GM21528 (cell line): Measurements from ENCODE around the gene CHURC1.
"Not testable (repeated sequence)": the region's sequence is repeated elsewhere in the genome, so short reads cannot be mapped to it uniquely, and the experiment has no call there.

Experiments
- ATAC-seq: cut with Tn5 transposase; IDR thresholded peaks from one replicate; pipeline ENCODE4 v1.9.1; 2021; ENCODE audit warnings: mild to moderate bottlenecking, moderate library complexity; ENCODE audit not compliant: unreplicated experiment, low FRiP score

CHURC1 gene

DNA sequence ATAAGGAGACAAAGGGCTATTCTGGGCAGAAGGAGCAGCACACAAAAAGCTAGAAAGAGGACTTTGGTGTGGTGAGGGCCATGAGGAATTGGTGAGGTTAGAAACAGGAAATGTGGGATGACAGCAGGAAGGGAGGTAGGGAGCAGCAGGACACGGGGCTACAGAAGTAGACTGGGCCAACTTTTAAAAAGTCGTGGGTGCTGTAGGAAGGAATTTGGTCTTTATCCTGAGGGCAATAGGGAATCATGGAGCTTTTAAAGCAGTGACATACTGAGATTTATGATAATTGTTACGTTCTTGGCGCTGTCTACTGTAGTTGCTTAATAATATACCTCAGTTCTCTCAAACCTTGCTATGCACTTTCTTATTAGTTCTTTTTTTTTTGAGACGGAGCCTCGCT is 8.2 kb upstream of the CHURC1 start:
- no peak for ATAC-seq

DNA sequence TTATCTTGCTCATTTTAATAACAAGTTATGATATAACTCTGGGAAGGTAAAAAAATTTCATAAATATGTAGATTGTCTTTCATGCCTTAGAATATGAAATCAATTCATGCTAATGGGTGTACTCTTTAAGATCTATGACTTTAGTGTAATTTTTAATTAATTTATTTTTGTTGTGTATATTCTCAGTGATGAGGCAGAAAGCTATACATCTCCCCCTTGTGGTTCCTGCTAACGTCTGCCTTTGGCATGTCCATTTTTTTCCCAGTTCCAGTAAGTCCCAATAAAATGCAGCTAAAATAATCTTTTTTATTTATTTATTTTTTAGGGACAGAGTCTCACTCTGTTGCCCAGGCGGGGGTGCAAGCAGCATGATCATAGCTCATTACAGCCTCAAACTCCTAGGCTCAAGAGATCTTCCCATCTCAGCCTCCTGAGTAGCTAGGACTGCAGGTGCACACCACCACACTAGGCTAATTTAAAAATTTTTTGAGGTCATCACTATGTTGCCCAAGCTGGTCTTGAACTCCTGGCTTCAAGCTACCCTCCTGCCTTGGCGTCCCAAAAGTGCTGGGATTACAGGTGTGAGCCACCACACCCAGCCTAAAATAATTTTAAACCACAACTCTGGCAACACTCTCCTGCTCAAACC is 3.3 kb upstream of the CHURC1 start:
- no peak for ATAC-seq

DNA sequence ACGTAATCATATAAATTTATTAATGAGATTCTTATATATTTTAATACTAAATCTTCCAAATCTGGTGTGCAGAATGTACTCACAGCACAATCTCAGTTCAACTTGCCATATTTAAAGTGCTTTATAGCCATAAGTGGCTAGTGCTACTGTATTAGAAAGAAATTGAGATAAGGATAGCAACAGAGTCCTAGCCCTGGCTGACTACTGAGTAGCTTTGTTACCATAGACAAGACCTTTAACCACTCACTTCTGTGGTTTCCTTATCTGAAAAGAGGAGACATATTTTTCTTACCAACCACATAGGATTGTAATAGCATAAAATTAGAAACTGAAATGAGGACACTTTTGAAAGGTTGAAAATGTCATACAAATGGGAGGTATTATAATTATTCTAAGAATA is 2.0 kb upstream of the CHURC1 start:
- no peak for ATAC-seq

- not testable (repeated sequence) for ATAC-seq
Observed at GRCh38 chr14:64913477-64913876, 778 bp upstream of the CHURC1 start.

DNA sequence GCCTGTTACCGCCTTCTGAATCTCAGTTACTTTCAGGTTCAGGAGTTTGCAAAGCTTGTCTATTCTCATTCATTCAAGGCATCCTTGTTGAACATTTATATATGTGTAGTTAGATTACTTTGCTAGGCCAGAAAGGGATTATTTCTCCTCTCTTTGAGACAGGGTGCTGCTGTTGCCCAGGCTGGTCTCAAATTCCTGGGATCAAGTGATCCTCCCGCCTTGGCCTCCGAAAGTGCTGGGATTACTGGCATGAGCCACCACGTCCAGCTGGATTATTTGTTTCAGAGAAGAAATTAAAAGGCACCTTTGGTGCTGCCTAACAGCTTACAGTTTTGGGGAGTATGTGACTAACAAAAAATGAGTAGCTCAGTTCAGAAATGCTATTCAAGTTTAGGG is 772 bp downstream of the CHURC1 start:
- no peak for ATAC-seq

DNA sequence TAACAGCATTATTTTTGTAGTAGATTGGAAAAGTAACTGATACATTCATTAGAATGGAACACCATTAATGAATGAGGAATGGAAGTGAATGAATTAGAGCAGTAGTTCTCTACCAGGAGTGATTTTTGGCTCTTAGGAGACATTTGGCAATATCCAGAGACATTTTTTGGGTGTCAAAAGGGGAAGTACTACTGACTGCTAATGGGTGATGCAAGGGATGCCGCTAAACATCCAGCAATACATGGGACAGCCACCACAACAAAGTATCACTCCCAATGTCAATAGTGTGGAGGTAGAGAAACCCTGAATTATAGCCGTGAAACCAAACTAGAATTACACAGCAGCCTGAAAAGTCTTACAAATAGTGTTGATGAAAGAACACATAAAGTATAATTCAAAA is 1.5 kb downstream of the CHURC1 start:
- ATAC-seq, result no peak

DNA sequence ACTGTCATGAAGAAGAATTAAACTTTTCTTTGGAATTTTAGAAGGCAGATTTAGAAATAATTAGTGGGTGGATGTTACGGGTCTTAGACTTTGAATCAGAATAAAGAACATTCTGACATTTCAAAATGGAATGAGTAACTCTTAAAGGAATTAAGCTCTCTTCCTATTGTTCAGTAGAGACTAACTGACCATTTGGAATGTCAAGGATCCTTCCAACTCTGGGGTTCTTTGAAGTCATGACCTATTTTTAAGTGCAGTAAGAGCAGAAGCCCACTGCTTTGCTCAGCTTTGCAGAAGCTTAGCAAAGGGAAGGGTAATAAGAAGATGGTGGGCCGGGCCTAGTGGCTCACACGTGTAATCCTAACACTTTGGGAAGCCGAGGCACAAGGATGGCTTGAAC is 4.0 kb downstream of the CHURC1 start:
- ATAC-seq, result no peak

DNA sequence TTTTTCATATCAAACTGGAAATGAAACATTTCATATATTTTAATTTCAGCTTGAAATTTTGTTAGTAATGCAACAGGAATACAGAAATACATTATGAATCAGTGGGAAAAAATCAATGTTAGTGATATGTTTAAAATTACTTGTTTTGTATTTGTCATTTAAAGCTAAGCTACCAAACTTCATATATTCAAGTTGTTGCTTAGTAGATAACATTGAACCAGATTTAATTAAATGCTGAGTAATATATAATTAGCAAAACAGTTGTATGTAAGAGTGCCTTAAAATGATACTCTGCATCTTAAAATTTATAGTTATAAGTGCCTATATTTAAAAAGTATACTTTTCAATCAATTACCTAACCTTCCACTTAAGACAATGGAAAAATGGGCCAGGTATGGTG is 5.0 kb downstream of the CHURC1 start:
- ATAC-seq, result no peak

DNA sequence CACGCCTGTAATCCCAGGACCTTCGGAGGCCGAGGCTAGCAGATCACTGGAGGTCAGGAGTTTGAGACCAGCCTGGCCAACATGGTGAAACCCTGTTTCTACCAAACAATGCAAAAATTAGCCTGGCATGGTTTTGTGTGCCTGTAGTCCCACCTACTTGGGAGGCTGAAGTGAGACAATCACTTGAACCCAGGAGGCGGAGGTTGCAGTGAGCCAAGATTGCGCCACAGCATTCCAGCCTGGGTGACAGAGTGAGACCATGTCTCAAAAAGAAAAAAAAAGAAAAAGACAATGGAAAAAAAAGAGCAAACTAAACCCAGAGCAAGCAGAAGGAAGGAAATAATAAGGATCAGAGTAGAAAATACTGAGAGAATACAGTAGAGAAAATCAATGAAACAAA is 5.4 kb downstream of the CHURC1 start:
- ATAC-seq, result no peak

DNA sequence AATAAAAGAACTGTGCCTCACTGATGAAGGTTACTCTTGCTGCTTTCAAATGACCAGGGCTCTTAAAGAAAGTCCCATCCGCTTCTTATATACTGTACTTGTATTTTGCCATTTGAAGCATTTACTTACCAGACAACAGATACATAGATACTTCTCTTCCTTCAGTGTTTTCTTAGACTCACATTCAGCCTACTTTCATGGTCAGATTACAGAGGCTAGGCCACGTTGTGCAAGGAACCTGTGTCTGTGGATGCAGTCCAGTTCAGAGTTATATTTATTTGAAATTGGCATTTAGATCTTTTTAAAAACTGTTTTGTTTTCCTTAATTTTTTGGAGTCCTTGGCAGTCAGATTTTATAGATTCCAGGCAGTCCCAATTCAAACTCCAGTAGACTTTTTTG is 6.2 kb downstream of the CHURC1 start:
- no peak for ATAC-seq

- ATAC-seq, result no peak
Observed at GRCh38 chr14:64923015-64923414, 8.8 kb downstream of the CHURC1 start.

DNA sequence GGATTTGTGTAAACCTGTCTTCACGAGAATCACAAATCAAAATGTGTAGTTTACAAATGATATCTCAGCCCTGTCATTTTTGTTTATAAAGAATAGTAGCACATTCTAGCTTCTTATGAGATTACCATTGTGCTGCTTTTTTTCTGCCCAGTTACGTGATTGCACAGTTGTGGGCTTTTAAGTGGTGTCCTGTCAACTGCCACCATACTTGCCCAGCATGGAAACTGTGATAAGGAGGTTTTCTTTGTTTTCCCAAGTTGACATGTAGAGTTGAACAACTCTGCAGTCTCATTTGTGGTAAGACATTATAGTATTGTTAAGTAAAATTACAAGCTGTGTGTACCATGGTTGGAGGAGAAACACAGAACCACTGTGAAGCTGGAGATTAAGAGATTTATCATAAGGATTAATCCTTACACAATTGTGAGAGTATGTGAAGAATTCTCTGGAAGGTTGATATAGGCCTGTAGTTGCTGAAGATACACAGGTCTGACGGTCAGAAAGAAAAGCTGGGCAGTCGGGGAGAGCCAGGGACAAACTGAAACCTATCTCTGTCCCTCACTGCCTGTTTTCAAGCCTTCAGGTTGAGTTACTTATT is 12.2 kb downstream of the CHURC1 start:
- no peak for ATAC-seq

DNA sequence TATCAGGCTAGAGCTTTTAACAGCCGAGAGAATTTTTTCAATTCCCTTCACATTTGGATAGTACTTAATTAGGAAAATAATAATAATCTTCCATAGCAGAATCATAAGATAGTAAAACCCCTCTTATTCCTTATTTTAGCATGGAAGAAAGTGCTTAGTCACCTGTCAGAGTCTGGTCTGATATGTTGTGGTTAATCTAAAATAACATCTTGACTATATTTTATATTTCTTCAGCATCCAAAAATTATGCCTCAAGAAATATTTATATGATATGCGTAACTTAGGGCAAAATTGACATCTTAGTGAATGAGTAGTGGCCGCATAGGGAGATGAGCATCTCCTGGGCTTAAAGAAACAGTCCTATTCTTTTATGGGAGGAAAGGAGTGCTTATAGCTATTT is 12.8 kb downstream of the CHURC1 start:
- ATAC-seq, result no peak

DNA sequence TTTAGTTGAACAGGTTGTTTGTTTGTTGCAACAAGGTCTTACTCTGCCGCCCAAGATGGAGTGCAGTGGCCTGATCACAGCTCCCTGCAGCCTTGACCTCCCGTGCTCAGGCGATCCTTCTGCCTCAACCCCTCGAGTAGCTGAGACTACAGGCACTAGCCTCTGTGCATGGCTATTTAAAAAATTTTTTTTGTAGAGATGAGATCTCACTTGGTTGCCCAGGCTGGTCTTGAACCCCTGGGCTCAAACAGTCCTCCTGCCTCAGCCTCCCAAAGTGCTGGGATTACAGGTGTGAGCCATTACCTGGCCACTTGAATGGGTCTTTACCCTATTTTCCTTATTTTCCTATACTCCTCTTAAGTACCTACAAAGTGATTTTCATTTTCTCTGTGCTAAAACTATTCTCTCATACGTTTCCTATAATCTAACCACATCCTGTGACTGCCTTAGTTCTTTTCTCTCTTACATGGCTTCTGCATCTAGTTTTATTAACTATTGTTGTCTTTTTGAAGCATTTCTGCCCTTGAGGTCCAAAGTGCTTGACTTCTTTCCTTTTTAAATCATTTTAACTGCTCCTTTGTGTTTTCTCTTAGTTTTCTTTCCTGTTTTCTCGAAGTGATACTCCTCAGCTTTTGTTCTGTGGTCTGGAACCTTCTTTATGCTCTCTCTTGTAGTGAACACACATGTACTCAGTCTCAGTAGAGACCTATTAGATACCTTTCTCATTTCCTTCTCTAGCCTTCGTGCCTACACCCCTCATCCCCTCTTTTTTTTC is 14.2 kb downstream of the CHURC1 start:
- ATAC-seq, result peak; percentile 75

- no peak for ATAC-seq
Observed at GRCh38 chr14:64929014-64929359, 14.7 kb downstream of the CHURC1 start.

DNA sequence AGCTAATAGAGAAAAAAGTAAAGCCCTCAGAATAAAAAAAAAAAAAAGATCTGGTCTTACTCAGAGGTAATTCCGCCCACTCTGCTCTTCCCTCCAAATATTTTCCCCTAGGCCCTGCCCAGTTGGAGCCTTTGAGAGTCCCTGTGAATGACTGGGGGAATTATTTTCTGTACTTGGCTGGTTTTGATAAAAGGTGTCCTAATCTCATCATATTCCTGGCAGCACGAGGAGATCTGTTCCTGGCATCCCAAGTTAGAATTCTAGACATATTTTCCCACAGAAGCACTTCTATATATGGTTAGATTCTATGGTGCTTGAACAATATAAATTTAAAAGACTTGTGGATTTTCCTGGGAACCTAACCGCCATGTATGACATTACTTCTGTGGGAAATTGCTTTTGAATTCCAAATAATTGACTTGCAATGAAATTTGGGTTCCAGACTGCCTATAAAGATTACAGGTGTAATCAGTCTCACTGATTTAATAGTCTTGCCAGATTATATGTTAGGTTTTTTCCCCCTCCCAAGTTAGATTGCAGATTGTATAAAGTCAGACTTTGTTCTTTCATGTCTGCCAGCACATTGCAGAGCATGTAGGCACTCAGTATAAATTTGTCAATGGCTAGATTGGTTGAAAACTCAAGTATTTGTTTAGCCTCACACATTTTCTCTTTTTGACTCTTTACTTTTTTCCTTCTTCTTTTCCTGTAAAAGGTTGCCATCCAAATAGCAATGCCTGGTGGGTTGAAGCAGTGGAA is 16.0 kb downstream of the CHURC1 start:
- ATAC-seq, result no peak

DNA sequence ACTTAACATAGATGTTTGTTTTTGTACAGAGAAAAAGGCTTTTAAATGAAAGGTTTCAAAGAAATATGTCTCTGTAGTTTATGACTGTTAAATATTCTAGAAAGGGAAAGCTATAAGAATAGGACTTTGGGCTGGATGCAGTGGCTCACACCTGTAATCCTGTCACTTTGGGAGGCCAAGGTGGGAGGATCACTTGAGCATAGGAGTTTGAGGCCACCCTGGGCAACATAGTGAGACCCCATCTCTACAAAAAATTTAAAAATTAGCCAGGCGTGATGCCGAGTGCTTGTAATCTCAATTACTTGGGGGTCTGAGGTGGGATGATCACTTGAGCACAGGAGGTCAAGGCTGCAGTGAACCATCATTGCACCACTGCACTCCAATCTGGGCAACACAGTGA is 16.9 kb downstream of the CHURC1 start:
- no peak for ATAC-seq

- ATAC-seq, result no peak
Observed at GRCh38 chr14:64932231-64932630, 18.0 kb downstream of the CHURC1 start.

DNA sequence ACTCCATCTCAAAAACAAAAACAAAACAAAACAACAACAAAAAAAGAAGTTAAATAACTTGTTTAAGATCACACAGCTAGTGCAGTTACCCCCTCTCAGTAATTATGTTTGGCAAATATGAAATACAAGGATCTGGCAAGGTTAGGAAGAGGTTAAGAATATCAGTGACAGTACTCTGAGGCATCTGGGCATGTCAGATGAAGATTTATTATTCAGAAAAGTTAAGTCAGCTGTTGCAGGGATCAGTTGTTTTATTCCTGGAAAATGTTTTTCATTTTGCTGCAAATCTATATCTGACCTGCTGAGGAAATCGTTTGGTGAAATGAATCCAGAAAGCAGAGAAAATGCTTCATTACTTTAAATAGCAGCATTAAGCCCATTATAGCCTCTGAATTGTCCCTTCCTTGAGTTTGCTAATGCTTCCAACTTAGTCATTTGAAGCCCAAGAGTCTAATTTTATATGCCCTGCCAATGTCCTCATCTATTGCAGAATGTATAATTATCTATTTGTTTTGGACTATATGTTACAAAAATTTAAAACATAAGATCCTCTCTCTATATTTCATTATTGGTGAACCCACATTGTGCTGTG is 20.2 kb downstream of the CHURC1 start:
- no peak for ATAC-seq

DNA sequence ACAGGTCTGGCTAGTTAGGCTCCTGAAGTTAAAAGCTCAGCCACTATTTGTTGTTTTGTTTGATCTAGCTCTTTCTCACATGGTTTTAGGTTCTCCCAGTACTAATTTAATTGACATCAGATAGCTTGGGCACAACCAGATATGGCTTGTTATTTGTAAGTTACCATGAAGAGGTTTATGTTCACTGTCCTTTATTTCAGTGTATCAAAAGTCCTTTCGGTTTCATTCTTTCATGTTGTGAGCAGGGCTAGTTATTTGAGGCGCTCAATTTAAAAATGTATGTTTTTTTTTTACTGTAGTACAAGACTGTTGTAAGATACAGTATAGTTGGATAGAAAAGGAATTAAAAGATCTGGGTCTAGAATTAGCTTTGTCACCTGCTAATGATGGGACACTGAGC is 21.3 kb downstream of the CHURC1 start:
- ATAC-seq, result no peak
